ENCODE data around the gene MGP. TPM values are rescaled to one million over a fixed set of nuclear protein-coding genes. Genes with fewer than 3 reads are reported as not detected.
A peak's percentile ranks its signal among the peaks of the same experiment; 100 is the strongest.

Gene MGP
- total RNA-seq, 2 experiments from 2014 or later, result not detected

DNA sequence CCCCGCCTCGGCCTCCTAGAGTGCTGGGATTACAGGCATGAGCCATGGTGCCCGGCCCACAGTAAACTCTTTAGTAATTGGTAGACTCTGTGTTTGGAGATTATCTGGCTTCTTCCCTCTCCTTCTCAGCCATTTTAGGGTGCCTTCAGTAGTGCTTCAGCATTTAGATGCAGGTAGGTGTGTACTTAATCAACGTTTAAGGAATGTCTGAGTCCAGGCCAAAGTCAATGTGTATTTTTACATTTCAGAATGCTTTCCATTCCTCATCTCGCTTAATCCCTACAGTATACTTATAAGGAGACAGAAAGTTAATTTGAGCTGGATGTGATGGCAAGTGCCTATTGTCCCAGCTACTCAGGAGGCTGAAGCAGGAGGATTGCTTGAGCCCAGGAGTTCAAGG, 20.5 kb upstream of the MGP start:
- no peak overlapping the region for H3K4me3 ChIP-seq (ENCODE audit: low read depth, low read length, poor library complexity, severe bottlenecking)
- peaks cover 6% of the 10 kb centered on the region for H3K4me1 ChIP-seq (ENCODE audit: insufficient read depth, low read length, poor library complexity, severe bottlenecking)
- no peak for DNase-seq (ENCODE audit: low spot score)
- H3K9me3 ChIP-seq (ENCODE audit: low read length), result no peaks in the 10 kb centered on the region
- TF ChIP-seq, protein P1, sequence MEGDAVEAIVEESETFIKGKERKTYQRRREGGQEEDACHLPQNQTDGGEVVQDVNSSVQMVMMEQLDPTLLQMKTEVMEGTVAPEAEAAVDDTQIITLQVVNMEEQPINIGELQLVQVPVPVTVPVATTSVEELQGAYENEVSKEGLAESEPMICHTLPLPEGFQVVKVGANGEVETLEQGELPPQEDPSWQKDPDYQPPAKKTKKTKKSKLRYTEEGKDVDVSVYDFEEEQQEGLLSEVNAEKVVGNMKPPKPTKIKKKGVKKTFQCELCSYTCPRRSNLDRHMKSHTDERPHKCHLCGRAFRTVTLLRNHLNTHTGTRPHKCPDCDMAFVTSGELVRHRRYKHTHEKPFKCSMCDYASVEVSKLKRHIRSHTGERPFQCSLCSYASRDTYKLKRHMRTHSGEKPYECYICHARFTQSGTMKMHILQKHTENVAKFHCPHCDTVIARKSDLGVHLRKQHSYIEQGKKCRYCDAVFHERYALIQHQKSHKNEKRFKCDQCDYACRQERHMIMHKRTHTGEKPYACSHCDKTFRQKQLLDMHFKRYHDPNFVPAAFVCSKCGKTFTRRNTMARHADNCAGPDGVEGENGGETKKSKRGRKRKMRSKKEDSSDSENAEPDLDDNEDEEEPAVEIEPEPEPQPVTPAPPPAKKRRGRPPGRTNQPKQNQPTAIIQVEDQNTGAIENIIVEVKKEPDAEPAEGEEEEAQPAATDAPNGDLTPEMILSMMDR (conservative IDR thresholded peaks at IDR 0.05; ENCODE audit: low read length), result no peak
- TF ChIP-seq EZH2phosphoT487 (IDR thresholded peaks at IDR 0.05; ENCODE audit: borderline replicate concordance, low read depth, low read length), result no peak
- intact Hi-C loops (cut with micrococcal nuclease; ENCODE audit: unreplicated experiment), result no loop called here
- no peaks in the 10 kb centered on the region for H3K9me2 ChIP-seq (ENCODE audit: insufficient read depth, low read length)
- POLR2A ChIA-PET, result interaction anchor here (0.6 to 1.0 kb wide), 4 partner anchors 15 to 100 kb away, joined by 3 to 5 read pairs (median 4); no protein-coding TSS in a partner anchor
- no peaks in the 10 kb centered on the region for H4K20me1 ChIP-seq (ENCODE audit: insufficient read depth, low read length)
- no peaks in the 10 kb centered on the region for H3K36me3 ChIP-seq (ENCODE audit: insufficient read depth, low read length)
- no peak overlapping the region for H2AFZ ChIP-seq (ENCODE audit: low read length)
- CTCF ChIA-PET (ENCODE audit: unreplicated experiment), result no interaction called here
- BruUV-seq (replicated peaks), result no TSS peak
- no peak overlapping the region for H3K27ac ChIP-seq (ENCODE audit: low read depth, low read length, poor library complexity, severe bottlenecking)
- no peak overlapping the region for H3K4me2 ChIP-seq (ENCODE audit: low read length)
- no peaks in the 10 kb centered on the region for H3K79me2 ChIP-seq (ENCODE audit: insufficient read depth, low read depth, low read length)

DNA sequence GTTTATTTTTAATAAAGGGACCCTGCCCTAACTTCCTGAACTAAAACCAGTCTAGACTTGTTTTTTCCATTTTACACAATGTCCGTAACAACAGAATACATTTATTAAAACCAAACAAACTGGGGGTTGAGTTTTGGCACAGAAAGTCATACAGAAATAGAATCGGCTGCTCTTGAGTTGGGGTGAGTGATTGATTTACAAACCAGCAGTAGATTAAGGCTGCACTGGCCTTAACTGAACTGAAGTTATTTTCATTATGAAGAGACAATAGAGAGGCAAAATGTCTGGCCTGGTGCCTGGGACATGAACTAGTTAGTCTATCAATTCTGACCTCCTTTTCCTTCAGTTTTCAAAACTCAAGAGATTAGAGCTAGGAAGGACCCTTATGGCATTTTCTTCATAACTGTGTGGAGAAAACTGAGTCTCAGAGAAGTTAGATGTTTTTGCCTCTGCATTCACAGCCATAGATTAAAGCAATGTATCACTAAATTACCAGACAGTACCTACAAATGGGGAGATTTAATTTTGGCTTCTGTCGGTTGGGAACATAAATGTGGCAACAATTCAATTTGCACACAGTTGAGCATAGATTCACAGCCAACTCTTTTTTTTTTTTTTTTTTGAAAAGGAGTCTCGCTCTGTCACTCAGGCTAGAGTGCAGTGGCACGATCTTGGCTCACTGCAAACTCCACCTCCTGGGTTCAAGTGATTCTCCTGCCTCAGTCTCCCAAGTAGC, 19.8 kb upstream of the MGP start:
- Histone ChIP-seq H3K79me2 (ENCODE audit: insufficient read depth, low read depth, low read length) (no peaks in the 10 kb centered on the region), H3K27ac (ENCODE audit: low read depth, low read length, poor library complexity, severe bottlenecking) (no peak overlapping the region), H4K20me1 (ENCODE audit: insufficient read depth, low read length) (no peaks in the 10 kb centered on the region), H3K36me3 (ENCODE audit: insufficient read depth, low read length) (no peaks in the 10 kb centered on the region), H3K4me2 (ENCODE audit: low read length) (no peak overlapping the region), H3K4me3 (ENCODE audit: low read depth, low read length, poor library complexity, severe bottlenecking) (no peak overlapping the region), H3K4me1 (ENCODE audit: insufficient read depth, low read length, poor library complexity, severe bottlenecking) (peaks cover 6% of the 10 kb centered on the region), H2AFZ (ENCODE audit: low read length) (peak overlapping the region; percentile 69), H3K9me2 (ENCODE audit: insufficient read depth, low read length) (no peaks in the 10 kb centered on the region), H3K9me3 (ENCODE audit: low read length) (no peaks in the 10 kb centered on the region)
- no peak for DNase-seq (ENCODE audit: low spot score)
- CTCF ChIA-PET (ENCODE audit: unreplicated experiment), result no interaction called here
- TF ChIP-seq, protein P1 (conservative IDR thresholded peaks at IDR 0.05; ENCODE audit: low read length), result no peak
- no peak for TF ChIP-seq EZH2phosphoT487 (IDR thresholded peaks at IDR 0.05; ENCODE audit: borderline replicate concordance, low read depth, low read length)
- POLR2A ChIA-PET, result interaction anchor here (0.7 kb wide), 2 partner anchors 43 to 1634 kb away, joined by 3 to 4 read pairs; no protein-coding TSS in a partner anchor
- intact Hi-C loops (cut with micrococcal nuclease; ENCODE audit: unreplicated experiment), result no loop called here
- no TSS peak for BruUV-seq (replicated peaks)

DNA sequence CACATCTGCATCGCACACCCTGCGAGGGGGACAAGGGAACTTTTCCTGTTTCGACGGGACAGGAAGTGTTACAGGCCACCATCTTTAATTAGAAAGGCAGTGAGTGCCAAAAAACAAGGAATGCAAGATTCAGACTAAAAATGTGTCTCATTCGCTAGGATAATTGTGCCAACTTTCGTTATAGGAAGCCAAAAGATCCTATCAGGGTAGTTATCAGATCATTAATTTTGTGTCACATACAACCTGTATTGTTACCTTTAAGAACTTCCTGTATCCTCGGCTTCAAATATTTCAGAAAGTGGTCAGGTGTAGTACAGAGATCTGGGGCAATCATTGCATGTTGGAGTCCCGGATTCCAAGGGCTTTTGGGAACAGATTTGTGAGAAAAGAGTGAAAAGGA, 19.2 kb upstream of the MGP start:
- ChIA-PET CTCF (ENCODE audit: unreplicated experiment) (no interaction called here), POLR2A (no interaction called here)
- H3K4me2 ChIP-seq (ENCODE audit: low read length), result no peak overlapping the region
- no peaks in the 10 kb centered on the region for H3K36me3 ChIP-seq (ENCODE audit: insufficient read depth, low read length)
- H3K27ac ChIP-seq (ENCODE audit: low read depth, low read length, poor library complexity, severe bottlenecking), result no peak overlapping the region
- no peak for DNase-seq (ENCODE audit: low spot score)
- TF ChIP-seq, protein P1 (conservative IDR thresholded peaks at IDR 0.05; ENCODE audit: low read length), result no peak
- TF ChIP-seq EZH2phosphoT487 (IDR thresholded peaks at IDR 0.05; ENCODE audit: borderline replicate concordance, low read depth, low read length), result no peak
- no peak overlapping the region for H3K4me3 ChIP-seq (ENCODE audit: low read depth, low read length, poor library complexity, severe bottlenecking)
- no peaks in the 10 kb centered on the region for H3K79me2 ChIP-seq (ENCODE audit: insufficient read depth, low read depth, low read length)
- peaks cover 6% of the 10 kb centered on the region for H3K4me1 ChIP-seq (ENCODE audit: insufficient read depth, low read length, poor library complexity, severe bottlenecking)
- H3K9me3 ChIP-seq (ENCODE audit: low read length), result no peaks in the 10 kb centered on the region
- H2AFZ ChIP-seq (ENCODE audit: low read length), result peak overlapping the region; percentile 69
- BruUV-seq (replicated peaks), result no TSS peak
- intact Hi-C loops (cut with micrococcal nuclease; ENCODE audit: unreplicated experiment), result no loop called here
- no peaks in the 10 kb centered on the region for H3K9me2 ChIP-seq (ENCODE audit: insufficient read depth, low read length)
- H4K20me1 ChIP-seq (ENCODE audit: insufficient read depth, low read length), result no peaks in the 10 kb centered on the region

Measured in OCI-LY7 (cell line).